Choroid plexus epithelial cell (primary cell): ENCODE results near the gene RTP5.

Experiments
- DNase-seq: peaks from one replicate; pipeline ENCODE4 v3.0.0-alpha.2; 2010; ENCODE audit warnings: low read depth
- H3K4me3 ChIP-seq: 2 replicates; pipeline ENCODE4 v1.5.1; 2011; ENCODE audit warnings: low read depth, mild to moderate bottlenecking, control low read depth, low read length, moderate library complexity
- CTCF ChIP-seq: conservative IDR thresholded peaks from 2 replicates; pipeline ENCODE4 v1.5.1; 2011; ENCODE audit warnings: low read depth, mild to moderate bottlenecking, control low read depth, inconsistent platforms, low read length, moderate library complexity

RTP5 gene

GRCh38 chr2:241852116-241852980 lies 17.2 kb upstream of the RTP5 start:
- TF ChIP-seq CTCF: no peak
- H3K4me3 ChIP-seq: no peak overlapping the region
- no peak for DNase-seq

GRCh38 chr2:241852981-241853631 lies 16.4 kb upstream of the RTP5 start:
- no peak for TF ChIP-seq CTCF

GRCh38 chr2:241853651-241854341 lies 15.7 kb upstream of the RTP5 start:
- no peak for TF ChIP-seq CTCF
- no peak overlapping the region for H3K4me3 ChIP-seq
- no peak for DNase-seq

More at GRCh38 chr2:241852981-241853631, 16.4 kb upstream of the RTP5 start:
- H3K4me3 ChIP-seq: no peak overlapping the region
- DNase-seq: no peak

- H3K4me3 ChIP-seq: no peak overlapping the region
- peak; percentile 24 for DNase-seq
- no peak for TF ChIP-seq CTCF
These were observed 14.9 kb upstream of the RTP5 start for GRCh38 chr2:241854342-241855244.

GRCh38 chr2:241855245-241855887 lies 14.2 kb upstream of the RTP5 start:
- no peak for TF ChIP-seq CTCF
- DNase-seq: no peak
- H3K4me3 ChIP-seq: no peak overlapping the region

- TF ChIP-seq CTCF: no peak
- no peak overlapping the region for H3K4me3 ChIP-seq
- DNase-seq: no peak
These were observed 13.6 kb upstream of the RTP5 start for GRCh38 chr2:241855888-241856422.
